Measurements from ENCODE around the gene KSR1. TPM values are rescaled to one million over a fixed set of nuclear protein-coding genes. Genes with fewer than 3 reads are reported as not detected.

Gene KSR1
- total and polyA plus RNA-seq, 10 of the 15 experiments (the other 5 are each of a cell fraction or from before 2014, with no cell fraction given): 0.97 to 66.6 (median 22.9) TPM

- Histone ChIP-seq H3K27ac (ENCODE audit: control insufficient read depth, insufficient read depth) (peak overlapping the region; percentile 75), H3K4me3 (no peak overlapping the region), H4K20me1 (ENCODE audit: control insufficient read depth, insufficient read depth) (0 out of 2 replicates have a peak, but pooled peaks cover 2% of the 10 kb centered on the region), H3K9ac (ENCODE audit: control insufficient read depth, insufficient read depth, low read length) (peak overlapping the region; percentile 40), H3K36me3 (ENCODE audit: control insufficient read depth in 2 of 2, insufficient read depth in 2 of 2, low read length in 1 of 2) (0 out of 4 replicates have a peak, but pooled peaks cover 0 to 1% of the 10 kb centered on the region in 2 experiments), H2AFZ (ENCODE audit: control insufficient read depth, low read depth, low read length) (no peak overlapping the region), H3K27me3 (replicated peaks in 1 of 2; ENCODE audit: control insufficient read depth in 2 of 2, insufficient read depth in 2 of 2, low read length in 1 of 2) (no peaks in the 10 kb centered on the region), H3K9me3 (replicated peaks; ENCODE audit: control insufficient read depth, insufficient read depth, low read length) (no peaks in the 10 kb centered on the region), H3K4me1 (ENCODE audit: control insufficient read depth, insufficient read depth, low read length) (peaks cover 36% of the 10 kb centered on the region), H3K4me2 (ENCODE audit: control insufficient read depth, insufficient read depth) (peak overlapping the region; percentile 80), H3K79me2 (ENCODE audit: control insufficient read depth, insufficient read depth, low read length) (peaks cover 70% of the 10 kb centered on the region)
- RAD21 ChIA-PET (ENCODE audit: unreplicated experiment): interaction anchor here (0.8 to 5.1 kb wide), 24 partner anchors 9 to 283 kb away, joined by 3 to 62 read pairs (median 4); partner anchors contain the start of gene KSR1
- intact Hi-C loops (cut with micrococcal nuclease; ENCODE audit: unreplicated experiment): loop anchor here (2.0 kb wide), 1 partner anchor 47 kb away; no protein-coding TSS in a partner anchor
- in situ Hi-C loops (cut with MboI): no loop called here
- FAIRE-seq: peak; percentile 57
- peak; percentile 51 for DNase-seq (ENCODE audit: low read depth, low spot score)
- SMC1A ChIA-PET (ENCODE audit: uncharacterized antibody, unreplicated experiment): interaction anchor here (0.7 to 6.3 kb wide), 18 partner anchors 9 to 122 kb away, joined by 3 to 77 read pairs (median 4); no protein-coding TSS in a partner anchor
- ATAC-seq: peak; percentile 83
- WGBS (ENCODE audit: insufficient coverage, insufficient replicate concordance, low lambda C conversion rate, missing lambda C conversion rate): 4% methylated on average over 4 of the region's 4 CpGs
- CTCF ChIA-PET: interaction anchor here (0.7 to 3.0 kb wide), 11 partner anchors 9 to 80 kb away, joined by 3 to 10 read pairs (median 4); no protein-coding TSS in a partner anchor
- POLR2A ChIA-PET: interaction anchor here (0.9 to 5.2 kb wide), 10 partner anchors 12 to 53 kb away, joined by 3 to 31 read pairs (median 4); no protein-coding TSS in a partner anchor
- no TSS peak for BruUV-seq (replicated peaks)
- no peak for TF ChIP-seq ZNF592 (IDR thresholded peaks at IDR 0.05)
- TF ChIP-seq PAX8 (IDR thresholded peaks at IDR 0.05): no peak
- 0 out of 2 replicates have a peak, but pooled peaks have one; percentile 19 for TF ChIP-seq GATAD2B (conservative IDR thresholded peaks at IDR 0.05; ENCODE audit: low read depth)
- no peak for TF ChIP-seq ZBED1 (IDR thresholded peaks at IDR 0.05; ENCODE audit: borderline replicate concordance)
- TF ChIP-seq USF1 (IDR thresholded peaks at IDR 0.05; ENCODE audit: borderline replicate concordance, extremely low read length, insufficient read depth, low read depth, low read length): no peak
- TF ChIP-seq HDAC6 (IDR thresholded peaks at IDR 0.05; ENCODE audit: unreplicated experiment): no peak
- TF ChIP-seq PKNOX1 (IDR thresholded peaks at IDR 0.05): no peak
- TF ChIP-seq POLR2AphosphoS2 (IDR thresholded peaks at IDR 0.05; ENCODE audit: low read depth, low read length): no peak
- TF ChIP-seq MYB (IDR thresholded peaks at IDR 0.05; ENCODE audit: borderline replicate concordance, low read depth, low read length): no peak
- TF ChIP-seq NR2F1 (conservative IDR thresholded peaks at IDR 0.05): no peak
- no peak for TF ChIP-seq CREM (IDR thresholded peaks at IDR 0.05; ENCODE audit: low read depth)
- peak; percentile 20 for TF ChIP-seq MEF2B (IDR thresholded peaks at IDR 0.05; ENCODE audit: partially characterized antibody, poor library complexity, severe bottlenecking)
- no peak for TF ChIP-seq NRF1 (conservative IDR thresholded peaks at IDR 0.05; ENCODE audit: low read depth, low read length)
- no peak for TF ChIP-seq ZBTB33 (IDR thresholded peaks at IDR 0.05)
These were observed 63.3 kb downstream of the KSR1 start for GRCh38 chr17:27519550-27519949.

Data from GM12878 (cell line).